A673 (cell line): ENCODE measurements around the gene PIK3CG.

ENCODE experiments used
- EZH2 ChIP-seq: fragments of 200-600 bp; sonication (generic); IDR thresholded peaks from 2 replicates; pipeline ENCODE4 v1.6.1; 2017; ENCODE audit warnings: borderline replicate concordance, low read depth, mild to moderate bottlenecking, mixed read lengths, antibody characterized with exemption, low read length; ENCODE audit not compliant: poor library complexity, severe bottlenecking
- TF ChIP-seq, protein P1 (sequence below): fragments of 300-800, 200-600 bp; sonication (generic); conservative IDR thresholded peaks from 2 replicates; pipeline ENCODE4 v1.5.1; 2017; ENCODE audit warnings: low read depth, mild to moderate bottlenecking, antibody characterized with exemption, low read length, moderate library complexity, mixed read lengths

DNA sequence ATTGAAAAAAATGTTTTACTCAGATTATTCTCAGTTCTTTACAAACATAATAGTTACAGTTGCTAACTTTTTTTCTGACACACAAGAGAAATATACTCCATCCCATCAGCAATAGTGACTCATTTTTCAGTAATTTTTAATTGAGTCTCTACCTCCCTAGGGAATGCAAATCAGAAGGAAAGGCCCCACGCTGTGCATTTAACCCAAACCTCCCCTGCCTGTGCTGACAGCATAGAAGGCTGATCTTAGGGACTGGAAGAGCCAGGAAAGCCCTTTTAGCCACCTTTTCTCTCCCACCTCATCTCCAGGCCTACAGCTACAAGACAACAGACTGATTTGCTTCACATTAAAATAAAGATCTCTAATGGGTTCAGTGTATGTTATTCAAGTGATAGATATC, 24.7 kb upstream of the PIK3CG start:
- no peak for TF ChIP-seq EZH2
- TF ChIP-seq, protein P1, sequence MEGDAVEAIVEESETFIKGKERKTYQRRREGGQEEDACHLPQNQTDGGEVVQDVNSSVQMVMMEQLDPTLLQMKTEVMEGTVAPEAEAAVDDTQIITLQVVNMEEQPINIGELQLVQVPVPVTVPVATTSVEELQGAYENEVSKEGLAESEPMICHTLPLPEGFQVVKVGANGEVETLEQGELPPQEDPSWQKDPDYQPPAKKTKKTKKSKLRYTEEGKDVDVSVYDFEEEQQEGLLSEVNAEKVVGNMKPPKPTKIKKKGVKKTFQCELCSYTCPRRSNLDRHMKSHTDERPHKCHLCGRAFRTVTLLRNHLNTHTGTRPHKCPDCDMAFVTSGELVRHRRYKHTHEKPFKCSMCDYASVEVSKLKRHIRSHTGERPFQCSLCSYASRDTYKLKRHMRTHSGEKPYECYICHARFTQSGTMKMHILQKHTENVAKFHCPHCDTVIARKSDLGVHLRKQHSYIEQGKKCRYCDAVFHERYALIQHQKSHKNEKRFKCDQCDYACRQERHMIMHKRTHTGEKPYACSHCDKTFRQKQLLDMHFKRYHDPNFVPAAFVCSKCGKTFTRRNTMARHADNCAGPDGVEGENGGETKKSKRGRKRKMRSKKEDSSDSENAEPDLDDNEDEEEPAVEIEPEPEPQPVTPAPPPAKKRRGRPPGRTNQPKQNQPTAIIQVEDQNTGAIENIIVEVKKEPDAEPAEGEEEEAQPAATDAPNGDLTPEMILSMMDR = no peak
